ENCODE data around the gene SHROOM1.
"Not testable (repeated sequence)": the region's sequence is repeated elsewhere in the genome, so short reads cannot be mapped to it uniquely, and the experiment has no call there.

The SHROOM1 gene

GRCh38 chr5:132856011-132856410 is 25.6 kb upstream of the SHROOM1 start:
- H3K27me3 ChIP-seq (replicated peaks; ENCODE audit: control insufficient read depth, insufficient read depth, low read length) = no peaks in the 10 kb centered on the region
- no peaks in the 10 kb centered on the region for H3K36me3 ChIP-seq (ENCODE audit: control insufficient read depth, insufficient read depth, low read length)

GRCh38 chr5:132854992-132855391 is 24.5 kb upstream of the SHROOM1 start:
- H3K4me3 ChIP-seq (replicated peaks; ENCODE audit: low read depth, low read length); H3K27me3 ChIP-seq (replicated peaks; ENCODE audit: control insufficient read depth, insufficient read depth, low read length); H3K36me3 ChIP-seq (ENCODE audit: control insufficient read depth, insufficient read depth, low read length); DNase-seq (ENCODE audit: extremely low read depth, insufficient read length): not testable (repeated sequence)

More at GRCh38 chr5:132856011-132856410, 25.6 kb upstream of the SHROOM1 start:
- no peak for TF ChIP-seq CTCF (IDR thresholded peaks at IDR 0.05; ENCODE audit: insufficient read depth, low read length, poor library complexity, severe bottlenecking)
- H3K4me3 ChIP-seq (replicated peaks; ENCODE audit: low read depth, low read length) = no peak overlapping the region
- no peak for DNase-seq (ENCODE audit: extremely low read depth, insufficient read length)

- no peak for DNase-seq (ENCODE audit: extremely low read depth, insufficient read length)
- no peak overlapping the region for H3K4me3 ChIP-seq (replicated peaks; ENCODE audit: low read depth, low read length)
Observed at GRCh38 chr5:132854301-132854700, 23.9 kb upstream of the SHROOM1 start.

GRCh38 chr5:132853790-132854189 is 23.3 kb upstream of the SHROOM1 start:
- DNase-seq (ENCODE audit: extremely low read depth, insufficient read length) = no peak
- TF ChIP-seq CTCF (IDR thresholded peaks at IDR 0.05; ENCODE audit: insufficient read depth, low read length, poor library complexity, severe bottlenecking) = no peak
- Histone ChIP-seq H3K27me3 (replicated peaks; ENCODE audit: control insufficient read depth, insufficient read depth, low read length) (no peaks in the 10 kb centered on the region), H3K36me3 (ENCODE audit: control insufficient read depth, insufficient read depth, low read length) (no peaks in the 10 kb centered on the region), H3K4me3 (replicated peaks; ENCODE audit: low read depth, low read length) (no peak overlapping the region)

More at GRCh38 chr5:132854301-132854700, 23.9 kb upstream of the SHROOM1 start:
- Histone ChIP-seq H3K27me3 (replicated peaks; ENCODE audit: control insufficient read depth, insufficient read depth, low read length) (no peaks in the 10 kb centered on the region), H3K36me3 (ENCODE audit: control insufficient read depth, insufficient read depth, low read length) (no peaks in the 10 kb centered on the region)
- no peak for TF ChIP-seq CTCF (IDR thresholded peaks at IDR 0.05; ENCODE audit: insufficient read depth, low read length, poor library complexity, severe bottlenecking)

GRCh38 chr5:132853323-132853722 is 22.9 kb upstream of the SHROOM1 start:
- DNase-seq (ENCODE audit: extremely low read depth, insufficient read length) = no peak
- H3K36me3 ChIP-seq (ENCODE audit: control insufficient read depth, insufficient read depth, low read length) = no peaks in the 10 kb centered on the region
- H3K27me3 ChIP-seq (replicated peaks; ENCODE audit: control insufficient read depth, insufficient read depth, low read length) = no peaks in the 10 kb centered on the region
- no peak for TF ChIP-seq CTCF (IDR thresholded peaks at IDR 0.05; ENCODE audit: insufficient read depth, low read length, poor library complexity, severe bottlenecking)
- H3K4me3 ChIP-seq (replicated peaks; ENCODE audit: low read depth, low read length) = no peak overlapping the region

- Histone ChIP-seq H3K4me3 (replicated peaks; ENCODE audit: low read depth, low read length) (no peak overlapping the region), H3K36me3 (ENCODE audit: control insufficient read depth, insufficient read depth, low read length) (no peaks in the 10 kb centered on the region), H3K27me3 (replicated peaks; ENCODE audit: control insufficient read depth, insufficient read depth, low read length) (no peaks in the 10 kb centered on the region)
- DNase-seq (ENCODE audit: extremely low read depth, insufficient read length) = no peak
- no peak for TF ChIP-seq CTCF (IDR thresholded peaks at IDR 0.05; ENCODE audit: insufficient read depth, low read length, poor library complexity, severe bottlenecking)
Observed at GRCh38 chr5:132850066-132850465, 19.6 kb upstream of the SHROOM1 start.

Data from GM06990 (cell line).